Stomach (tissue), 9 donors: ENCODE measurements around the gene ZNF451. TPM values are rescaled to one million over a fixed set of nuclear protein-coding genes. Genes with fewer than 3 reads are reported as not detected.

Experiments
- DNase-seq, 2 donors: peaks; one replicate each; pipeline versions ENCODE4 v3.0.0 to v3.0.0-alpha.2; 2013 to 2019
- H3K27ac ChIP-seq, 5 donors: fragments of 200-600 bp in 4 of 5; sonication (generic) in 4 of 5; one replicate each; pipeline ENCODE4 v1.5.1; 2013 to 2019; ENCODE audit warnings: mild to moderate bottlenecking in 1 of 5, moderate library complexity in 1 of 5
- H3K27me3 ChIP-seq, 3 donors: fragments of 200-600 bp; sonication (generic); one replicate each; pipeline ENCODE4 v1.5.1; 2017 to 2019; ENCODE audit warnings: mixed run types in 1 of 3
- H3K36me3 ChIP-seq, 4 donors: fragments of 200-600 bp; sonication (generic); 1 replicate in 3 of 4; 2 replicates in 1 of 4; pipeline ENCODE4 v1.5.1; 2016 to 2019
- H3K4me1 ChIP-seq, 4 donors: fragments of 200-600 bp; sonication (generic); one replicate each; pipeline ENCODE4 v1.5.1; 2016 to 2019
- H3K4me3 ChIP-seq, 4 donors: fragments of 200-600 bp; sonication (generic) in 3 of 4; one replicate each; pipeline ENCODE4 v1.5.1; 2016 to 2019; ENCODE audit warnings: mild to moderate bottlenecking in 1 of 4
- H3K9me3 ChIP-seq, 4 donors: fragments of 200-600 bp; sonication (generic); one replicate each; pipeline ENCODE4 v1.5.1; 2016 to 2019
- EP300 ChIP-seq: sonication (generic); formaldehyde crosslinking; IDR thresholded peaks from one replicate; pipeline ENCODE4 v1.6.1; 2017; ENCODE audit warnings: antibody characterized with exemption
- POLR2A ChIP-seq, 4 donors: fragments of 450-650 bp; IDR thresholded peaks; one replicate each; pipeline ENCODE4 v1.6.1; 2016; ENCODE audit warnings: antibody characterized with exemption in 4 of 4, control low read depth in 2 of 4, mild to moderate bottlenecking in 1 of 4, moderate library complexity in 1 of 4
- POLR2AphosphoS5 ChIP-seq, 3 donors: sonication (generic); formaldehyde crosslinking; IDR thresholded peaks; one replicate each; pipeline ENCODE4 v1.6.1; 2016; ENCODE audit warnings: antibody characterized with exemption in 3 of 3
- WGBS, 5 donors: extraction: QIAGEN DNeasy Blood & Tissue Kit in 3 of 5; methylation state at CpG; one replicate each; pipeline versions ENCODE4 v1.1.5 to v1.1.7; 2013 to 2018; 5-methylcytosine and 5-hydroxymethylcytosine counted together
- intact Hi-C: fragments of 100-400 bp; cut with DNase I; formaldehyde crosslinking; loops from one replicate; pipeline ENCODE4 v1.15.1; 2023; ENCODE audit warnings: low total_unique reads
- polyA plus RNA-seq, 3 donors: library from polyadenylated mRNA; stranded (reverse); fragments of 200-250 nt; gene quantifications; one replicate each; pipeline ENCODE4 v1.2.3, GENCODE V29; 2013
- total RNA-seq, 5 donors: library from RNA; depleted of rRNA; stranded (reverse); fragments of >200 nt; gene quantifications; one replicate each; pipeline versions ENCODE4 v1.1.0 to v1.2.3, GENCODE V29; 2014 to 2016
- TF ChIP-seq, protein P1 (sequence below), 7 experiments: fragments of 450-650 bp in 4 of 7; fragments of 200-600 bp in 3 of 7; sonication (generic) in 3 of 7; IDR thresholded peaks; one replicate each; pipeline ENCODE4 v1.5.1; 2016 to 2019; ENCODE audit warnings: antibody characterized with exemption in 7 of 7, control low read depth in 2 of 7, mild to moderate bottlenecking in 1 of 7
- donor health status: healthy with polysubstance abuse.
- donor health status: Bipolar disorder and iron deficiency.
- donor health status: healthy.

Gene ZNF451
- total and polyA plus RNA-seq, 8 donors: 6.0 to 402 (median 35.1) TPM

DNA sequence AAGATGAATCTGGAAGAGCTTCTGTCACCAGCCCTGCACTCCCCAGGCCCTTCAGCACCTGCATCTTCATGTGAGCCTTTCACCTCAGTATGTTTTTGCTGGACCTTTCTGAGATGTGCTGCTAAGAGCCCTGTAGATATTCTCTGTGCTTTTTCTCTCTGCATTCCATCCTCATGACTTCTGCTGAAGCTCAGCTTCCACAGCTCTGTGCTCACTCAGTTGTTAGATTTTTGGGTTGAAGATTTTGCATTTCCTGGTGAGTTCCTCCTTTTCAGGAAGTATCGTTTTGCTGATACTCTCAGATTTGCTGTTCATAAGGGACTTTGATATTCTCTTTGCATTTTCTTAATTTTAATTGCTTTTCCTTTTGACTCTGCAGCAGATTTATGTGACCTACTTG is 25.2 kb upstream of the ZNF451 start:
- Histone ChIP-seq H3K27ac (no peak overlapping the region), H3K4me1 (no peaks in the 10 kb centered on the region), H3K36me3 (peaks cover 3 to 47% (median 33%) of the 10 kb centered on the region in 4 donors), H3K27me3 (no peaks in the 10 kb centered on the region), H3K4me3 (no peak overlapping the region), H3K9me3 (no peaks in the 10 kb centered on the region)
- no peak for DNase-seq
- 74 to 88% (median 80%) methylated on average over 1 of the region's 1 CpG for WGBS, 5 donors
- TF ChIP-seq POLR2AphosphoS5 (IDR thresholded peaks at IDR 0.05) (no peak), POLR2A (IDR thresholded peaks at IDR 0.05) (no peak), EP300 (no peak)
- TF ChIP-seq, protein P1, sequence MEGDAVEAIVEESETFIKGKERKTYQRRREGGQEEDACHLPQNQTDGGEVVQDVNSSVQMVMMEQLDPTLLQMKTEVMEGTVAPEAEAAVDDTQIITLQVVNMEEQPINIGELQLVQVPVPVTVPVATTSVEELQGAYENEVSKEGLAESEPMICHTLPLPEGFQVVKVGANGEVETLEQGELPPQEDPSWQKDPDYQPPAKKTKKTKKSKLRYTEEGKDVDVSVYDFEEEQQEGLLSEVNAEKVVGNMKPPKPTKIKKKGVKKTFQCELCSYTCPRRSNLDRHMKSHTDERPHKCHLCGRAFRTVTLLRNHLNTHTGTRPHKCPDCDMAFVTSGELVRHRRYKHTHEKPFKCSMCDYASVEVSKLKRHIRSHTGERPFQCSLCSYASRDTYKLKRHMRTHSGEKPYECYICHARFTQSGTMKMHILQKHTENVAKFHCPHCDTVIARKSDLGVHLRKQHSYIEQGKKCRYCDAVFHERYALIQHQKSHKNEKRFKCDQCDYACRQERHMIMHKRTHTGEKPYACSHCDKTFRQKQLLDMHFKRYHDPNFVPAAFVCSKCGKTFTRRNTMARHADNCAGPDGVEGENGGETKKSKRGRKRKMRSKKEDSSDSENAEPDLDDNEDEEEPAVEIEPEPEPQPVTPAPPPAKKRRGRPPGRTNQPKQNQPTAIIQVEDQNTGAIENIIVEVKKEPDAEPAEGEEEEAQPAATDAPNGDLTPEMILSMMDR (IDR thresholded peaks at IDR 0.05): no peak
- intact Hi-C loops: no loop called here

DNA sequence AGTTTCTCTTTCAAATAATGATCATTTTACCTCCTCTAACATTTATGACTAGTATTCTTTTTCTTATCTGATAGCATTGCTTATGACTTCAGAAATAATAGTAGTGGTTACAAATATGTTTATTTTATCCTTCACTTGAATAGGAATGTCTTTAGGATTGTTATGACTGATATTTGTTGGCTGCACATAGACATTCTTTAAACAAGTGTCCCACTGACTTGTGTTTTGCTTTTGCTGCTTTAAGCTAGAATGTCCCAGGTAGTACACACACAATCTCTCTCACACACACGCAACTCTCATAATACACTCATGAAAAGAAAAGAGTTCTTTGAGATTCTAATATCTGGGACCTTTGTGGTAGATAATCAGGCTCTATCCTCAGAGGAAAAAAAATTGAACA is 21.9 kb upstream of the ZNF451 start:
- Histone ChIP-seq H3K4me1 (no peaks in the 10 kb centered on the region), H3K27me3 (no peaks in the 10 kb centered on the region), H3K27ac (no peak overlapping the region), H3K4me3 (no peak overlapping the region), H3K9me3 (no peaks in the 10 kb centered on the region), H3K36me3 (peaks cover 3 to 20% (median 16%) of the 10 kb centered on the region in 4 donors)
- DNase-seq: no peak
- WGBS, 5 donors: 94 to 100% (median 97%) methylated on average over 1 of the region's 1 CpG
- intact Hi-C loops: no loop called here
- no peak for TF ChIP-seq EP300
- TF ChIP-seq POLR2A (IDR thresholded peaks at IDR 0.05): no peak
- TF ChIP-seq, protein P1 (IDR thresholded peaks at IDR 0.05): no peak
- no peak for TF ChIP-seq POLR2AphosphoS5 (IDR thresholded peaks at IDR 0.05)

DNA sequence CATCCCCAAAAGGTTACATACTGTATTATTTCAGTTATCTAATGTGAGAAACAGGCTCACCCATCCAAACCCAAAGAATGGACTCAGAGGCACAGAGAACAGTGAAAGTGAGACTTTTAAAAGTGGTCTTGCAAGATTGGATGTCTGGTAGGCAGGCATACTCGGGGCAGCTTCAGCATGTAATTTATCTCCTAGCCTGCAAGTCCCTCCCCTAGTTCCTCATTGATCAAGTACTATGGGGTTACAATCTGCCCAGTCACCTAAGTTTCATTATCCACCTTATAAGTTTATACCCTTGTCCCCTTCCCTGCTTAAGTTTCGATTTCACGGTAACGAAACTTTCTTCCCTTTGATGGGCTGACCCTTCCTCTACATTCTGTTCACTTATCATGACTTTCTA is 20.8 kb upstream of the ZNF451 start:
- DNase-seq: no peak
- WGBS, 5 donors: 80 to 91% (median 88%) methylated on average over 4 of the region's 4 CpGs
- intact Hi-C loops: no loop called here
- no peaks in the 10 kb centered on the region for H3K27me3 ChIP-seq
- no peak overlapping the region for H3K4me3 ChIP-seq
- TF ChIP-seq EP300 (no peak), POLR2A (IDR thresholded peaks at IDR 0.05) (no peak), POLR2AphosphoS5 (IDR thresholded peaks at IDR 0.05) (no peak)
- TF ChIP-seq, protein P1 (IDR thresholded peaks at IDR 0.05): no peak
- no peaks in the 10 kb centered on the region for H3K4me1 ChIP-seq
- H3K36me3 ChIP-seq: peaks cover 0 to 24% (median 10%) of the 10 kb centered on the region in 4 donors
- no peaks in the 10 kb centered on the region for H3K9me3 ChIP-seq
- no peak overlapping the region for H3K27ac ChIP-seq

DNA sequence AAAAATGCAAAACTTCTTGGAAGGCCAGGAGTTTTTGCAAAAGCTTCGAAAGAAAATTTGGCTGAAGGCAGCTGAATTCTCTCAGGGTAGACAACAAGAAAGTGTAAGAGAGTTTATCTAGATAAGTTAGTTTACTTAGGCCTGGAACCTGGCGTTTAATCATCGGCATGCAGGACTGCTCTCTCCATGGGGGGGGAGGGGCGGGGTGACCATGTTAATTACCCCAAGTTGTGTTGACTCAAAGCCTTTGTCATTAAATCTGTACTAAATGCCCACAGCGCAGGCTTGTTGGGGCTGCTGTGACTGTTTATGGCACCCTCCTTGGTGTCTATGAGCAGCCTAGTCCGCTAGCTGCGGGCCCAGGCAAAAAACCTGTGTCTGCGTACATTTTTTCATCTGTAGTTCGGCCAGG is 20.1 kb upstream of the ZNF451 start:
- TF ChIP-seq POLR2A (IDR thresholded peaks at IDR 0.05): no peak
- TF ChIP-seq EP300: no peak
- TF ChIP-seq, protein P1 (IDR thresholded peaks at IDR 0.05): no peak
- no peak for TF ChIP-seq POLR2AphosphoS5 (IDR thresholded peaks at IDR 0.05)
- Histone ChIP-seq H3K4me3 (no peak overlapping the region), H3K4me1 (no peaks in the 10 kb centered on the region), H3K27ac (no peak overlapping the region), H3K9me3 (no peaks in the 10 kb centered on the region), H3K27me3 (no peaks in the 10 kb centered on the region), H3K36me3 (peaks cover 0 to 20% (median 6%) of the 10 kb centered on the region in 4 donors)
- no peak for DNase-seq
- intact Hi-C loops: no loop called here
- WGBS, 5 donors: 74 to 83% (median 79%) methylated on average over 9 of the region's 9 CpGs
